Fibroblast of gingiva (primary cell): Measurements from ENCODE around the gene CTSC.

ENCODE experiments used
- DNase-seq: peaks from one replicate; pipeline ENCODE4 v3.0.0-alpha.2; 2011; ENCODE audit warnings: low read depth

The CTSC gene

DNA sequence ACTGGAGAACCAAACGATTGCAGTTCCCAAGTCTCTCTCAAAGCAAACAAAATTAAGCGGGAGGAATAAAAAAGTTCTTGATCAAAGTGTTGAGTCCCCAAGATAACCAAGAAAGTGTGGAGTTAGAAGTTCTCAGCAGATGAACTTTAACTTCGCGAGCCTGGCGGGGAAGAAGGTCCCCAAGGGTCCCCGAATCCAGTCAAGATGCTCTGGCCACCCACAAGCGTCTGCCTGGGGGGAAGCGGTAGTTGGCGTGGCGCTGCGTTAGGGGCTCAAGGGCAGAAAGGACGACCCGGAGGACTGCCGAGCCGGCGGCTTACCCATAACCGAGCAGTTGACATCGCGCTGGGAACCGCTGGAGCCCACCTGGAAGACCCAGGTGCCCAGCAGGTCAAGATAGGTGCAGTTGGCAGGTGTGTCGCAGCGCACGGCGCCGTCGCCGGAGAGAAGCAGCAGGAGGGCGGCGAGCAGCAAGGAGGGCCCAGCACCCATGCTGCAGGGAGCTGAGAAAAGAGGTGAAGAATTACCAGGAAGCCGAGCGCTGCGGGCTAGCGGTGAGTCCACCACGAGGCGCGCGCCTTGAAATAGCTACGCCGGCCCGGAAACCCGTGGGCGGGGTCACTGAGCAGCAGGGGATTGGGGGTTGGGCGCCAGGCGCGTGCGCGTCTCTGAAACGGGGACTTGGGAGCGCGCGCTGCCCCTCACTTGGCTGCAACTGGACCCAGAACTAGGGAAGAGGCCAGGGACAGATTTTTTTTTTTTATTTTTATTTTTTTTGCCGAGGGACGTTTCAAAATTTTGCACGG, at the start of gene CTSC:
Gene CTSC (minus strand): TSS at position 556 of the 806 bp plus-strand sequence. CDS start 64 bp downstream, at position 492.
- DNase-seq: peak; percentile 81

DNA sequence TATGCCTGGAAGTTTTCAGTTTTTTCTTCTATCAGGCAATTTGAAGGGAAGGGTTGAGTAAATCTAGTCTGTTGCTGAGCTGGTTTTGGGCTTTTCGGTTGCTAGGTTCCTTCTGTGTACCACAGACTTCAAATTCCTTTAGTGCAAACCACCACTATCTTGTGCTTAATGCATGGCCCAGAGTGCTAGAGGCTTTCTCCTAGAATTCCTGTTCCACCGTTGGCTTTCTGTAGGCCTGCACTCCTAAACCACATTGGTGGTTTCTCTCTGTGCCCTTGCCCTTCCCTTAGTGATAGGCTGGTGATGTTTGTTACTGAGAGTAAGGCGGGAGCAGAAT, 47.1 kb upstream of the CTSC start:
- DNase-seq: no peak

DNA sequence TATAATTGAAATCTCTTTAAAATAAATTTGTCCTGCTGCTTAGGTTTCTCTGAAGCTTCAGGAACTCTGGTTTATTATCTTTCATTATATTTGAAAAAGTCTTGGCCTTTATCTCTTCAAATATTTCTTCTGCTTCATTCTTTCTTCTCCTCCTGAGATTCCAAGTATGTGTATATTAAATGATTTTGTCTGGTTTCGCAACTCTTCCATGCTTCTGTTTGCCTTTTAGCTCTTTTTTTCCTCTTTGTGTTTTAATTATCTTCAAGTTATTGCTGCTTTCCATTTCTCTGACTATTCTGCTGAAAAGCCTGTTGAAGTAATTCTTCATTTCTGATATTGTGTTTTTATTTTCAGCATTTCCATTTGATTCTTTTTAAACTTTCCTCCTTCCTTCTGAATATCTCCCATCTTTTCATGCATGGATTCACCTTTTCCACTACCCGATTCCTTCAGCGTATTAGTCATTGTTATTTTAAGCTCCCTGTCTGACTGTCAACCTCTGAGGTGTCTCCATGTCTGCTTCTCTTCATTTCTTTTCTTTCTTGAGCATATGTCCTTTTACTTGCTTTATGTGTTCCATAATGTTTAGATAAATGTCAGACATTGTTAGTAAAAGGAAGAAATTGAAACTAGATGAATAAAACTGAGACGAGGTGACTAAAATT, 46.6 kb upstream of the CTSC start:
- no peak for DNase-seq

GRCh38 chr11:88383447-88383846, 45.9 kb upstream of the CTSC start:
- no peak for DNase-seq

GRCh38 chr11:88379130-88379529, 41.6 kb upstream of the CTSC start:
- DNase-seq: no peak

- no peak for DNase-seq
These were observed 41.0 kb upstream of the CTSC start for GRCh38 chr11:88378422-88379066.

DNA sequence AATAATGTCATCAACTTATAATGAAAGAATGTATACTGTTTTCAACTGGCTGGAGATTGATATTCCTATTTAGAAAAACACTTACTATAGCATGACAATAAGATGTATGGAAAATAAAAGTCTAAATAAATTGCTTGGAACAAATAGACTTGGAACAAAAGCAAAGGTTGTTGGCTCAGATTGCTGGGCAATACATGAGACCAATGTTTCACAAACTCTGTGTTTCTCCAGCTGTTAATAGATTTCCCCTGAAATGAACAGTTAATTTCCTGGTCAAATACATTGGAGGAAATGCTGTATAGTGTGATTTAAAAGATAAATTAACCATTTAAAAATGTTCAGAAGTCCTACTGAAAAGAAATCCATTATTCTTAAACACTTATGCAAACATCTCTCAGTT, 40.1 kb upstream of the CTSC start:
- no peak for DNase-seq

DNA sequence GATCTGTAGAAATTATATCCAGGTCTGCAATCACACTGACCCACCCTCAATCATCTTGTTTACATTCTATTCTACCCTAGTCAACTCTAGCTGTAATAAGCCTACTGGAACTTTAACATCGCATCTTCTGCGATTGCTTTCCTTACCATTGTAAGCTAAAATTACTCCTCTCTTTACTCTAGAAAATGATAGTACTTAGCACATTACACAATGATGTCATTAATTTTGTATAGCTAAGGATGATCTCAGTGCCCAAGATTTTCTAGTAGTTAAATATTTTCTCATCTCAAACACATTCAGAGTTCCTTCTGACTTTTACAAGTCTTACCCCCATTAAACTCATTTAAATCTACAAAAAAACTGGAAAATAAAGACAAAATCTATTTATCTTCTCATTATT, 39.6 kb upstream of the CTSC start:
- DNase-seq: no peak

DNA sequence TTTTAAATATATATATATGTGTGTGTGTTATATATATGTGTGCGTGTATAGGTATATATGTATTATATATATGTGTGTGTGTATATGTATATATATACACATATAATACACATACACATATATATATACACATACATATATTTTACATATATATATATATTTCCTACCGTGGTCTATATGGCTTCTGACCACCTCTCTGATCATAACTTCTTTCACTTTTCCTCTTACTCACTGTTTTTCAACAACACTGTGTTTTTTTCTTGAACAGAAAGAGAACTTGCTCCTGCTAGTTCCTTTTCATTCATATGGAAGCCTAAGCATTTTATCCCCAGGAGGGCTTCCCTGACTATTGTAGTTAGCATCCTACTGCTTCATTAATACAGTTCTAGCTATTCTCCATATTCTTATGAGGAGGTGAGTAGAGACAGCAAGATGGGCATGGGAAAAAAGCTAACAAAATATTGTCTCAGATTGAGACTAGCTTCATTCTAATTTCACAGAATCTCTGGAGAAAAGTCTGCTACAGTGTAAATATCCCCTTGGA, 38.5 kb upstream of the CTSC start:
- DNase-seq: no peak

DNA sequence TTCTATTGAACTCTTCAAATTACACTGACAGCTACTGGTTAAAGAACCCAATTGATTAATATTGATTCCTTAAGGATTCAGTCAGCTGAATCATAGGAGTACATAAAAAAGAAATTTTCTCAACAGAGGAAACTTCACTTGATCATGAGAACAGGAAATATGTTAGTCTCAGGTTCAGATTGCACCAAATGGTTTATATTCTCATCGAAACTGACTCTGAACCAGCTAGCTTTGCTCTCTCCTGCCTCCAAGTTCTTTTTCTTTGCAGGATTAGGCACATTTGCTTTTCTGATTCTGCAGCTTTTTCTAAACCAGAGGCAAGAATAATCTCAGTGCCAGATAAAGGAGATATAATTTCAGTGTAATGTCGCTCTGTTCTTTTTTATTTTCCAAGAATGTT, 33.2 kb upstream of the CTSC start:
- no peak for DNase-seq

- no peak for DNase-seq
These were observed 29.8 kb upstream of the CTSC start for GRCh38 chr11:88367310-88367709.

GRCh38 chr11:88363648-88364065, 26.1 kb upstream of the CTSC start:
- DNase-seq: no peak

- DNase-seq: no peak
These were observed 25.5 kb upstream of the CTSC start for GRCh38 chr11:88363004-88363403.

DNA sequence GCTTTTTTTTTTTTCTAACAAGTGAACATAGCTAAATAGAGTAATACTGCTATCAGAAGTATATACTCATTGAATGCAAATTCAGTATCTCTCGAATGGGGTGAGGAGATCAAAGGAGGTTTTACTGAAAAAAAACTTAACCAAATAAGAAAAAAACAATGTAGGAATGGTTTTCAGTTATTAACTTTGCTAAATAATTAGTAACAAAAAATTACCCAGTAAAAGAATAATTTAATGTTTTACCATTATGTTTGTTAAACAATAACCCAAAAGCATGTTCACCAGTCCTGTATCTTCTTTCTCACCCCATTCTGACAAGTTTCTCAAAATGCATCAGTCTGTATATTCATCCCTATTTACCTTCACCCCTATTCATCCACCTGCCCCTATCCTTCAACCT, 22.6 kb upstream of the CTSC start:
- no peak for DNase-seq

DNA sequence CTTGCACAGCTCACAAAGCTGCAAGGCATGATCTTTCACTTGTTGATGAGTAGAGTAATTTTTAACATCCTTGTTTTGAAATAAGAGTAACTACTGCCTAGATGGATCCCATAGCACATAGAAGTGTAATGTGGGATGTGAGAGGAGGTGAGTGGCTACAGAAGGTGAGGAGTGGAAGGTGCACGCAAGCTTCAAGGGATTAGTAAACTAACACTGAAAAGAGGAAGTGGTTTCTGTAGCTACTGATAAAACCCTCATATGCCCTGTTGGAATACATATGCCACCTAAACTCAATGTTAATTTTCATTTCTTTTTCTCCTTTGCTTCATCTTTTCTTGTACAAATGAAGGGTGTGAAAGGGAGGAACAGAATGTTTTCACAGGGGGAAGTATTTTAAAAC, 22.0 kb upstream of the CTSC start:
- DNase-seq: no peak

DNA sequence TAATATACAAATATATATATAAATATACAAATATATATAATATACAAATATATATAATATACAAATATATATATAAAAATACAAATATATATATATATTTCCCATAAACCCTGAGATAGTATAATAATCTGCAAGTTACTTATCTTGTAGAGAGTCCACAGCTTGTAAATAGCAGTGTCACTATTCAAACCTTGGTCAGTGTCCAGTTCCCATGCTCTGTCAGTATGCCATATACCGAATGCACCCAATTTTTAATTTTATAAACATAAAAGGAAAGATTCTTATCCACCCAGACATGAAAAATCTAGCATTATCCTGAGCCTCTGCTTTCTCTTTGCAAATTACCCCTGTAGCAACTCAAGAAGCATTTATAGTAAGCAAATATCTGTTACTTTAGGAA, 21.6 kb upstream of the CTSC start:
- no peak for DNase-seq

DNA sequence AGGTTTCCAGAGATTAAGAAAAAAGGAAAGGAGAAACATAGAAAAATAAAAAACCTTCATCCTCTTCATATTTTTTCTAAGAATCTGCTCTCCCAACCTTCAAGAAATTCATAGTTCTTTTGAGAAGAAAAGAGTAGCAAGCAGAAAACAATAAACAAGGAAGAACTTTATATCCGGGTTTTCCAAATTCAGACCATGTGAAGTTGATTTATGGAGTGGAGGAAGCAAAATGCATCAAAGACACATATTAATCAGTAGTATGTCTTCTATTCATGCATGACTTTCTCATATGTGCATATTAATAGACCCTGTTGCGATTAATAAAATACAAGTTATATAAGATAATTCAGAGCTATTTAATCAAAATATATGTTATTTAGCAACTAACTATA, 20.5 kb upstream of the CTSC start:
- DNase-seq: no peak

DNA sequence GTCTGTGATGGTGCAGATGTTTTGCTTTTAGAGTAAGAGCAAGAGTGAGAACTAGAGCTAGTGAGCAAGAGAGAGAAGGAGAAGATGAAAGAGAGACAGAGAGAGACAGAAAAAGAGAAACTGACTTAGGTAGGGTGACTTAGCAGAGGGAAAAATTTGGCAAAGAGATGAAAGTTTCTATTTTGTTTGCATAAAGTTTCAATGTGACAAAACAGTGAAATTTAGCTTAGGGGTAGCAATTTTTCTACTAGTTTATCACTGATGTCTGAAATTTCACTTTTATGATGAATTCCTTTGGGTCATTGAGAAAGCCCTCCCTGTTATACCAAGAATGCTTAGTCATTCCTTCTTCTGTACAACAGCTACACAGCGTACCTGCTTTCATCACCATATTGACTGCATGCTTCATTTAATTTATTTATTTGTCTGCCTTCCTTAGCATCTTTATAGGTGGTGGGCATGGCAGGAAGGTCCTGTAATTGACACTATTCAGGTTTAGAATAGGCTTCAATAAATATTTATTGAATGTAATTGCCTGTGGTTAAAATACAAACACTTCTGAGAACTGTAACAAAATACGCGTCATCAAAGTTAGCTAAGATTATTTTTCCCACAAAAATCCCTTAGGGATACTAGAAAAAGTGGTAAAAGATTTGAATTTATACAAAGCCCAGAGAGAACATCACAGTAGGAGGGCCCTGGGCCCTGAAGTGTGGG, 19.9 kb upstream of the CTSC start:
- peak; percentile 76 for DNase-seq

DNA sequence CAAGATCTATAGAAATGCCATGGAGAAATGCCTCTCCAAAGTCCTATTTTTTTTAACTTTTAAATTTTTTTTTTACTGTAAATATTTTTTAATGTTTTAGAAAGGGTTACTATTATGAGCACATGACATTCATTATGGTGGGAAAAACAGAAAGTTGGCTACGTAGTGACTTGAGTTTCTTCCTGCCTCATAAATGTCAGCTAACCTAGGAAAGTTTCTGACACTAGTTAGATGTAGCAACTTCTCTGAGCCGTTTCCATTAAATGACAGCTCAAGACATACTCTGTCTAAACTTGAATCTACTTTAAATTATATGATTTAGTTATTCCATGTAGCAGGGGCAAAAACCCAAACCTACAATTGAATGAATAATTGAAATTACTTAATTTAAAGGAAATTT, 18.4 kb upstream of the CTSC start:
- DNase-seq: no peak

- no peak for DNase-seq
These were observed 17.4 kb upstream of the CTSC start for GRCh38 chr11:88354912-88355311.

- DNase-seq: no peak
These were observed 16.4 kb upstream of the CTSC start for GRCh38 chr11:88353835-88354496.

- DNase-seq: no peak
These were observed 15.8 kb upstream of the CTSC start for GRCh38 chr11:88353386-88353785.
